NCI-H2081 treated with DMSO at 0.1 percent for 48 hours (cell line): Measurements from ENCODE around the gene TMEFF1.
"Not testable (repeated sequence)": the region's sequence is repeated elsewhere in the genome, so short reads cannot be mapped to it uniquely, and the experiment has no call there.

Experiments
- DNase-seq: peaks from one replicate; lab custom pipeline; 2025; lab: John Stamatoyannopoulos, UW

TMEFF1 gene

GRCh38 chr9:100492952-100493351 is 20.0 kb downstream of the TMEFF1 start:
- no peak for DNase-seq

- DNase-seq = no peak
Measured at GRCh38 chr9:100498592-100498991, 25.6 kb downstream of the TMEFF1 start.

- no peak for DNase-seq
Measured at GRCh38 chr9:100499460-100499859, 26.5 kb downstream of the TMEFF1 start.

GRCh38 chr9:100499866-100500265 is 26.9 kb downstream of the TMEFF1 start:
- DNase-seq = no peak

GRCh38 chr9:100505564-100506159 is 32.7 kb downstream of the TMEFF1 start:
- DNase-seq = no peak

GRCh38 chr9:100507350-100507749 is 34.4 kb downstream of the TMEFF1 start:
- not testable (repeated sequence) for DNase-seq

- no peak for DNase-seq
Measured at GRCh38 chr9:100511205-100511604, 38.3 kb downstream of the TMEFF1 start.

- DNase-seq = no peak
Measured at GRCh38 chr9:100515578-100516494, 42.9 kb downstream of the TMEFF1 start.

- DNase-seq = no peak
Measured at GRCh38 chr9:100521282-100521681, 48.3 kb downstream of the TMEFF1 start.

GRCh38 chr9:100525563-100525962 is 52.6 kb downstream of the TMEFF1 start:
- no peak for DNase-seq

GRCh38 chr9:100527180-100527794 is 54.3 kb downstream of the TMEFF1 start:
- DNase-seq = not testable (repeated sequence)

GRCh38 chr9:100534401-100534800 is 61.5 kb downstream of the TMEFF1 start:
- no peak for DNase-seq

GRCh38 chr9:100540327-100540726 is 67.4 kb downstream of the TMEFF1 start:
- no peak for DNase-seq

GRCh38 chr9:100549048-100549447 is 76.1 kb downstream of the TMEFF1 start:
- DNase-seq = no peak

GRCh38 chr9:100554935-100555401 is 82.0 kb downstream of the TMEFF1 start:
- no peak for DNase-seq

GRCh38 chr9:100555471-100555870 is 82.5 kb downstream of the TMEFF1 start:
- no peak for DNase-seq

GRCh38 chr9:100557053-100557452 is 84.1 kb downstream of the TMEFF1 start:
- no peak for DNase-seq

GRCh38 chr9:100561256-100561655 is 88.3 kb downstream of the TMEFF1 start:
- no peak for DNase-seq

- no peak for DNase-seq
Measured at GRCh38 chr9:100567856-100568255, 94.9 kb downstream of the TMEFF1 start.

GRCh38 chr9:100573655-100574260 is 100.8 kb downstream of the TMEFF1 start:
- no peak for DNase-seq

GRCh38 chr9:100575006-100575405 is 102.1 kb downstream of the TMEFF1 start:
- DNase-seq = no peak

- no peak for DNase-seq
Measured at GRCh38 chr9:100575765-100576386, 102.9 kb downstream of the TMEFF1 start.
